CD14-positive monocyte (primary cell): ENCODE data around the gene VSIG1. TPM values are rescaled to one million over a fixed set of nuclear protein-coding genes. Genes with fewer than 3 reads are reported as not detected.

ENCODE experiments used
- DNase-seq, 3 donors: peaks; one replicate each; pipeline ENCODE4 v3.0.0-alpha.2; 2011 to 2022
- H2AFZ ChIP-seq: 2 replicates; pipeline ENCODE4 v1.6.0; 2012; ENCODE audit warnings: mild to moderate bottlenecking, low read depth, low read length, inconsistent platforms; ENCODE audit not compliant: insufficient read depth, poor library complexity, severe bottlenecking
- H3K27ac ChIP-seq, 2 donors: 1 replicate in 1 of 2; 2 replicates in 1 of 2; pipeline ENCODE4 v1.5.1; 2012 to 2013; ENCODE audit warnings: low read length in 2 of 2, control low read depth in 1 of 2, inconsistent platforms in 1 of 2, low read depth in 1 of 2, mild to moderate bottlenecking in 1 of 2
- H3K27me3 ChIP-seq, 2 donors: one replicate each; pipeline versions ENCODE4 v1.6.0 to v1.6.1; 2011 to 2013; ENCODE audit warnings: low read length in 2 of 2; ENCODE audit not compliant: control insufficient read depth in 2 of 2, insufficient read depth in 2 of 2
- H3K36me3 ChIP-seq, 2 donors: replicated peaks in 1 of 2; 1 replicate in 1 of 2; 2 replicates in 1 of 2; pipeline versions ENCODE4 v1.5.1 to v1.6.1; 2012 to 2013; ENCODE audit warnings: low read length in 2 of 2, control low read depth in 1 of 2, inconsistent platforms in 1 of 2, mild to moderate bottlenecking in 1 of 2; ENCODE audit not compliant: insufficient read depth in 2 of 2, control insufficient read depth in 1 of 2
- H3K4me1 ChIP-seq, 2 donors: 1 replicate in 1 of 2; 2 replicates in 1 of 2; pipeline versions ENCODE4 v1.5.1 to v1.6.1; 2012 to 2013; ENCODE audit warnings: low read length in 2 of 2, control low read depth in 1 of 2, inconsistent platforms in 1 of 2, mild to moderate bottlenecking in 1 of 2, moderate library complexity in 1 of 2; ENCODE audit not compliant: insufficient read depth in 2 of 2, control insufficient read depth in 1 of 2
- H3K4me2 ChIP-seq: replicated peaks from 2 replicates; pipeline ENCODE3; 2012; ENCODE audit warnings: low read length, moderate library complexity, mild to moderate bottlenecking; ENCODE audit not compliant: poor library complexity, severe bottlenecking; ENCODE audit errors: extremely low read depth
- H3K4me3 ChIP-seq, 3 experiments: fragments of 200-600 bp in 1 of 3; sonication (generic) in 1 of 3; replicated peaks in 1 of 3; 1 replicate in 2 of 3; 2 replicates in 1 of 3; pipeline ENCODE4 v1.5.1; 2011 to 2013; ENCODE audit warnings: low read length in 3 of 3, mild to moderate bottlenecking in 3 of 3, control low read depth in 2 of 3, low read depth in 2 of 3, inconsistent platforms in 1 of 3, moderate library complexity in 1 of 3
- H3K79me2 ChIP-seq: 2 replicates; pipeline ENCODE4 v1.6.0; 2012; ENCODE audit warnings: mild to moderate bottlenecking, control low read depth, inconsistent platforms, low read length, moderate library complexity; ENCODE audit not compliant: insufficient read depth
- H3K9ac ChIP-seq: 2 replicates; pipeline ENCODE4 v1.6.0; 2017; ENCODE audit warnings: low read length, mild to moderate bottlenecking; ENCODE audit not compliant: insufficient read depth, poor library complexity, severe bottlenecking
- H3K9me3 ChIP-seq, 2 donors: replicated peaks in 1 of 2; 1 replicate in 1 of 2; 2 replicates in 1 of 2; pipeline versions ENCODE4 v1.5.1 to v1.6.1; 2012 to 2013; ENCODE audit warnings: low read length in 2 of 2, control low read depth in 1 of 2; ENCODE audit not compliant: control insufficient read depth in 1 of 2, insufficient read depth in 1 of 2
- H4K20me1 ChIP-seq: 2 replicates; pipeline ENCODE4 v1.6.0; 2012; ENCODE audit warnings: mild to moderate bottlenecking, low read length, control low read depth, moderate library complexity; ENCODE audit not compliant: insufficient read depth
- H3K27ac Mint-ChIP-seq, 7 donors: one replicate each; pipeline ENCODE4 v1.8.0; 2020; ENCODE audit warnings: mild to moderate bottlenecking in 7 of 7, mixed read lengths in 7 of 7, moderate library complexity in 6 of 7, inconsistent platforms in 2 of 7
- H3K27me3 Mint-ChIP-seq, 3 donors: one replicate each; pipeline ENCODE4 v1.8.0; 2021 to 2022; ENCODE audit warnings: low read depth in 3 of 3, mild to moderate bottlenecking in 3 of 3, mixed read lengths in 3 of 3, moderate library complexity in 3 of 3, inconsistent platforms in 1 of 3
- H3K36me3 Mint-ChIP-seq, 2 donors: one replicate each; pipeline ENCODE4 v1.8.0; 2020; ENCODE audit warnings: mixed read lengths in 2 of 2, inconsistent platforms in 1 of 2, mild to moderate bottlenecking in 1 of 2
- H3K4me1 Mint-ChIP-seq: one replicate; pipeline ENCODE4 v1.8.0; 2020; ENCODE audit warnings: mild to moderate bottlenecking, mixed read lengths
- H3K4me3 Mint-ChIP-seq, 2 donors: one replicate each; pipeline ENCODE4 v1.8.0; 2020; ENCODE audit warnings: mild to moderate bottlenecking in 2 of 2, mixed read lengths in 2 of 2, moderate library complexity in 1 of 2
- H3K9me3 Mint-ChIP-seq, 7 donors: one replicate each; pipeline ENCODE4 v1.8.0; 2020 to 2022; ENCODE audit warnings: mixed read lengths in 7 of 7, mild to moderate bottlenecking in 6 of 7, moderate library complexity in 6 of 7, inconsistent platforms in 2 of 7
- WGBS: methylation state at CpG from one replicate; pipeline ENCODE4 v1.1.5; 2013; ENCODE audit warnings: missing lambda C conversion rate; ENCODE audit not compliant: insufficient coverage; 5-methylcytosine and 5-hydroxymethylcytosine counted together
- intact Hi-C, 2 donors: fragments of 100-400 bp; cut with micrococcal nuclease; formaldehyde crosslinking; loops; one replicate each; pipeline versions ENCODE4 v1.15.0 to v1.15.1; 2023
- polyA plus RNA-seq, 3 donors: library from polyadenylated mRNA; depleted of rRNA in 1 of 3; unstranded in 2 of 3; stranded (reverse) in 1 of 3; fragments of 300-500 nt in 2 of 3; fragments of >200 nt in 1 of 3; fragmentation: Illumina TruSeq in 2 of 3; gene quantifications; 1 replicate in 2 of 3; 2 replicates in 1 of 3; pipeline ENCODE4 v1.2.3, GENCODE V29; 2012 to 2021
- TF ChIP-seq, protein P1 (sequence below): fragments of 200-600 bp; IDR thresholded peaks from one replicate; pipeline ENCODE4 v1.8.0; 2022; ENCODE audit warnings: antibody characterized with exemption, mild to moderate bottlenecking

Gene VSIG1
- polyA plus RNA-seq, 3 donors: not detected

DNA sequence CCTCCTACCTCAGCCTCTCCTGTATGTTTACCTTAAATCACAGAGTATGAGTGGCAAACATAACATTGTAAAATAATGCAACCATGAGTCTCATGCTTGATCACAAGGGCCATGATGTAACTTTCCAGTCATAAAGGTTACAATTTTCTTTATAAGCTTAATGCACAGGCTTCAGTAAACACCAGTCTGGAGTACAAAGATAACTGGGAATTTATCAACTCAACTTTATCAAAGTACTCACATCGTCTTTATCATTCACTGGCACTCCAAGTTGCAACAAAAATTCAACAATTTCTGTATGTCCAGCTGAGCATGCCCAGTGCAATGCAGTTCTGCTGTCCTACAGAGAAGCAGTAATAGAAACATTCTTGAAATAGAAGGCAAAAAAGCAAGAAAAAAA is 43.6 kb downstream of the VSIG1 start:
- Histone ChIP-seq H3K9me3 (no peaks in the 10 kb centered on the region), H3K4me3 (no peak overlapping the region), H3K36me3 (peaks cover 19 to 39% of the 10 kb centered on the region in 2 donors), H3K79me2 (peaks cover 13% of the 10 kb centered on the region), H2AFZ (no peak overlapping the region), H3K4me1 (peaks cover 10 to 17% of the 10 kb centered on the region in 2 donors), H3K9ac (no peak overlapping the region), H3K27me3 (no peaks in the 10 kb centered on the region), H3K4me2 (no peak overlapping the region), H3K27ac (no peak overlapping the region), H4K20me1 (no peaks in the 10 kb centered on the region)
- no peak for DNase-seq
- TF ChIP-seq, protein P1, sequence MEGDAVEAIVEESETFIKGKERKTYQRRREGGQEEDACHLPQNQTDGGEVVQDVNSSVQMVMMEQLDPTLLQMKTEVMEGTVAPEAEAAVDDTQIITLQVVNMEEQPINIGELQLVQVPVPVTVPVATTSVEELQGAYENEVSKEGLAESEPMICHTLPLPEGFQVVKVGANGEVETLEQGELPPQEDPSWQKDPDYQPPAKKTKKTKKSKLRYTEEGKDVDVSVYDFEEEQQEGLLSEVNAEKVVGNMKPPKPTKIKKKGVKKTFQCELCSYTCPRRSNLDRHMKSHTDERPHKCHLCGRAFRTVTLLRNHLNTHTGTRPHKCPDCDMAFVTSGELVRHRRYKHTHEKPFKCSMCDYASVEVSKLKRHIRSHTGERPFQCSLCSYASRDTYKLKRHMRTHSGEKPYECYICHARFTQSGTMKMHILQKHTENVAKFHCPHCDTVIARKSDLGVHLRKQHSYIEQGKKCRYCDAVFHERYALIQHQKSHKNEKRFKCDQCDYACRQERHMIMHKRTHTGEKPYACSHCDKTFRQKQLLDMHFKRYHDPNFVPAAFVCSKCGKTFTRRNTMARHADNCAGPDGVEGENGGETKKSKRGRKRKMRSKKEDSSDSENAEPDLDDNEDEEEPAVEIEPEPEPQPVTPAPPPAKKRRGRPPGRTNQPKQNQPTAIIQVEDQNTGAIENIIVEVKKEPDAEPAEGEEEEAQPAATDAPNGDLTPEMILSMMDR: no peak
- Mint-ChIP-seq H3K27ac (peak overlapping the region in 2 of 7 donors; percentile 27 to 30), H3K36me3 (peaks cover 19 to 26% of the 10 kb centered on the region in 2 donors), H3K4me3 (no peak overlapping the region), H3K4me1 (peaks cover 3% of the 10 kb centered on the region), H3K9me3 (no peaks in the 10 kb centered on the region), H3K27me3 (peaks cover 0 to 5% (median 0%) of the 10 kb centered on the region in 3 donors)
- intact Hi-C loops: no loop called here
- WGBS: no CpG with 5 or more reads among the region's 1 CpG

DNA sequence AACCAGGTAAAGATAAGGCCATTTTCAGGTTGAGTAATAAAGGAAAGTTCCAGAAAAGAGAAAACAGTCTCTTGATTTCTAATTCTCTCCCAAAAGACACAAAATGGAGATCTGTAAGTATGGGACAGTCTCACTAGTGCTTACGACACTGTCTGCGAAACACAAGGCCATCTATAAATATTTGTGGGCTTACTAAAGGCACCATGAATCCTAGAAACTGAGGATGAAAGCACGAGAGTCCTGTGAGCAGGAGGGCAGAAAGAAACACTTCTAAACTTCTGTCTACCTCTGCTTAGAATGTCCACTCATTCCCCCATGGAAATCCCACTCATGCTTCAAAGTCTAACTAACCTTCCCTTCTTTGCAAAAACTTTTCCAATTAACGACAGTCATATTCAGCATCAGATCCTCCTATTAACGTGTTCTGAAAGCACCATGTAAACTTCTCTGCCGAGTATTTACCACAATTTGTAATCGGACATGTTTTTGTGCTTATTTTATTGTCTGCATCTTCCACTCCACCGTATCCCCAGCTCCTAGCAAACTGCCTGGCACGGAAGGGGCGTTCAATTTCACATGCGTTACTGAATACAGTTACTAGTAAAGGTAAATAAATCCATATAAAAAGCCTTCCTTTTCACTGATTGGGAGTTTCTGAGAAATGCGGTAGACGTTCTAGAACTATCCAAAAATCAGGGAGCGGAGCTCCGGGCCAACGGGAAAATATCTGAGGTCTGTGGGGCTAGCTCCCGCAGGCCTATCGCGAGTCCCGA is 45.8 kb downstream of the VSIG1 start:
- Mint-ChIP-seq H3K27me3 (peaks cover 0 to 5% (median 0%) of the 10 kb centered on the region in 3 donors), H3K27ac (no peak overlapping the region), H3K4me3 (no peak overlapping the region), H3K36me3 (peaks cover 9 to 14% of the 10 kb centered on the region in 2 donors), H3K4me1 (peaks cover 5% of the 10 kb centered on the region), H3K9me3 (no peaks in the 10 kb centered on the region)
- intact Hi-C loops: no loop called here
- Histone ChIP-seq H3K36me3 (peaks cover 8 to 24% of the 10 kb centered on the region in 2 donors), H3K79me2 (peaks cover 13% of the 10 kb centered on the region), H3K9me3 (no peaks in the 10 kb centered on the region), H3K4me3 (peak overlapping the region; percentile 50 to 81 (median 76)), H3K9ac (peak overlapping the region; percentile 73), H2AFZ (peak overlapping the region; percentile 84), H3K4me2 (peak overlapping the region; percentile 70), H3K4me1 (peaks cover 10 to 17% of the 10 kb centered on the region in 2 donors), H3K27ac (peak overlapping the region; percentile 82 to 87), H4K20me1 (no peaks in the 10 kb centered on the region), H3K27me3 (no peaks in the 10 kb centered on the region)
- 0% methylated on average over 6 of the region's 20 CpGs for WGBS
- TF ChIP-seq, protein P1: no peak
- DNase-seq: no peak
